Thoracic aorta (tissue), 2 donors: ENCODE results near the gene OPRL1. TPM values are rescaled to one million over a fixed set of nuclear protein-coding genes. Genes with fewer than 3 reads are reported as not detected.

ENCODE experiments used
- ATAC-seq: fragments of 150-250 bp; one replicate; pipeline ENCODE4 v1.8.0; 2017; ENCODE audit warnings: low read depth; ENCODE audit not compliant: insufficient number of reproducible peaks, low FRiP score
- DNase-seq: peaks from one replicate; pipeline ENCODE4 v3.0.0-alpha.2; 2020; ENCODE audit warnings: low spot score
- H3K27ac ChIP-seq, 2 donors: fragments of 200-600 bp; sonication (generic); 1 replicate in 1 of 2; 2 replicates in 1 of 2; pipeline ENCODE4 v1.5.1; 2016; ENCODE audit warnings: mild to moderate bottlenecking in 2 of 2, moderate library complexity in 2 of 2
- H3K27me3 ChIP-seq: fragments of 200-600 bp; sonication (generic); replicated peaks from 2 replicates; pipeline ENCODE4 v1.6.0; 2016; ENCODE audit warnings: mild to moderate bottlenecking; ENCODE audit not compliant: insufficient read depth
- H3K36me3 ChIP-seq: fragments of 200-600 bp; sonication (generic); one replicate; pipeline ENCODE4 v1.5.1; 2016
- H3K4me1 ChIP-seq, 2 donors: fragments of 200-600 bp; sonication (generic); 1 replicate in 1 of 2; 2 replicates in 1 of 2; pipeline versions ENCODE4 v1.5.1 to v1.6.0; 2016; ENCODE audit warnings: low read depth in 2 of 2, mild to moderate bottlenecking in 1 of 2; ENCODE audit not compliant: control insufficient read depth in 1 of 2
- H3K4me3 ChIP-seq: fragments of 200-600 bp; sonication (generic); 2 replicates; pipeline ENCODE4 v1.5.1; 2016; ENCODE audit warnings: mild to moderate bottlenecking
- H3K9me3 ChIP-seq: fragments of 200-600 bp; sonication (generic); 2 replicates; pipeline ENCODE4 v1.5.1; 2016
- CTCF ChIP-seq: fragments of 200-600 bp; sonication (generic); IDR thresholded peaks from one replicate; pipeline ENCODE4 v1.5.1; 2019; ENCODE audit warnings: antibody characterized with exemption
- total RNA-seq, 2 donors: library from RNA; depleted of rRNA; stranded (reverse); fragments of >200 nt; gene quantifications; one replicate each; pipeline versions ENCODE4 v1.1.0 to v1.2.3, GENCODE V29; 2016

The OPRL1 gene
- total RNA-seq, 2 donors from 2014 or later, result 1.1 to 3.2 TPM

- DNase-seq, result no peak
- Histone ChIP-seq H3K4me1 (no peaks in the 10 kb centered on the region), H3K4me3 (no peak overlapping the region), H3K36me3 (no peaks in the 10 kb centered on the region), H3K27me3 (no peaks in the 10 kb centered on the region), H3K27ac (no peak overlapping the region), H3K9me3 (no peaks in the 10 kb centered on the region)
- no peak for ATAC-seq
- no peak for TF ChIP-seq CTCF
These were observed 29.1 kb downstream of the OPRL1 start for GRCh38 chr20:64108731-64109681.

- ATAC-seq (no peak), DNase-seq (no peak)
- Histone ChIP-seq H3K27ac (no peak overlapping the region), H3K36me3 (no peaks in the 10 kb centered on the region), H3K9me3 (no peaks in the 10 kb centered on the region), H3K4me3 (no peak overlapping the region), H3K4me1 (no peaks in the 10 kb centered on the region), H3K27me3 (no peaks in the 10 kb centered on the region)
- no peak for TF ChIP-seq CTCF
These were observed 30.0 kb downstream of the OPRL1 start for GRCh38 chr20:64109831-64110391.

GRCh38 chr20:64110411-64111068, 30.7 kb downstream of the OPRL1 start:
- DNase-seq, result no peak
- no peak for TF ChIP-seq CTCF

GRCh38 chr20:64111841-64112641, 32.2 kb downstream of the OPRL1 start:
- Histone ChIP-seq H3K27ac (no peak overlapping the region), H3K27me3 (no peaks in the 10 kb centered on the region), H3K36me3 (no peaks in the 10 kb centered on the region), H3K9me3 (no peaks in the 10 kb centered on the region), H3K4me1 (no peaks in the 10 kb centered on the region), H3K4me3 (no peak overlapping the region)
- DNase-seq (no peak), ATAC-seq (no peak)
- no peak for TF ChIP-seq CTCF

More at GRCh38 chr20:64110411-64111068, 30.7 kb downstream of the OPRL1 start:
- H3K27ac ChIP-seq, result no peak overlapping the region
- H3K4me1 ChIP-seq, result no peaks in the 10 kb centered on the region
- no peak overlapping the region for H3K4me3 ChIP-seq
- no peak for ATAC-seq
- H3K27me3 ChIP-seq, result no peaks in the 10 kb centered on the region
- no peaks in the 10 kb centered on the region for H3K9me3 ChIP-seq
- no peaks in the 10 kb centered on the region for H3K36me3 ChIP-seq
